Glomerular endothelial cell (primary cell): Measurements from ENCODE around the gene MPEG1. TPM values are rescaled to one million over a fixed set of nuclear protein-coding genes. Genes with fewer than 3 reads are reported as not detected.

Source experiments
- DNase-seq: peaks from one replicate; pipeline ENCODE4 v3.0.0-alpha.2; 2011; ENCODE audit warnings: low read depth, low spot score; ENCODE audit errors: extremely low read depth
- total RNA-seq: library from RNA; depleted of rRNA; stranded (reverse); fragments of >200 nt; gene quantifications from 2 replicates; pipeline ENCODE4 v1.2.3, GENCODE V29; 2015

The MPEG1 gene
- total RNA-seq, 1 donor from 2014 or later, result not detected

DNA sequence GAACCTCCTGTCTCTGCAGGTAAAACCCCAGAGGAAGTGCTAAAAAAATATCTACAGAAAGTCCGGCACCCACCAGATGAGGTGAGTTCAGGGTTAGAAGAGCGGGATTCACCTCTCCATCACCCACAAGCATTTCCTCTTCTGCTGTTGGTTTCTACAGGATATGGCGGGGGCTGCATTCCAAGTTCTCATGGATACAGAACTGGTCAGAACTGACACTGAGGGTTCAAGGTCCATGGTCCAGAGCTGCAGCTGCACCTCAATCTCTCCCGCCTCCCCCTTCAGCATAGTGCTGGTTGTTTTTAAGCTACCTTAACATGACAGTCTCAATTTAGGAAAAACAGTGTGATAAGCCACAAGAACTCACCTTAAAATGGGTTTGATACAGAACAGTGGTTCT is 21.6 kb downstream of the MPEG1 start:
- DNase-seq, result no peak

GRCh38 chr11:59189986-59190385 is 22.7 kb downstream of the MPEG1 start:
- DNase-seq, result no peak

DNA sequence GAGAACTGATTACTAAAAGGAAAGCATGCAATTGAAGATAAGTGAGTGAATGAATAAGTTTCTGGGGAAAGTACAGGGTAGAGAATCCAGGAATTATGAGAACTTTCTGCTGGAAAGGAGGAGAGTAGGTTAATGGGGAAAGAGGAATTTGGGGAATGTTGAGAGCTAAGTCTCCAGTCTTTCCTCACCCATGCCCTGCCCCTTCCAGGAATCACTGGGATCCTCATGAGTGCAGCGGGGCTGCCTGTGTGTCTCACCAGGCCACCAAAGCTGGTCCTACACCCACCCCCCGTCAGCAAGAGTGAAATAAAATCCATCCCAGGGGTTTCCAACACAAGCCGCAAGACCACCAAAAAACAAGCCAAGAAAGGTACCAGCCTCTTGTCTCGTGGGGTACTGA is 23.8 kb downstream of the MPEG1 start:
- DNase-seq, result no peak

DNA sequence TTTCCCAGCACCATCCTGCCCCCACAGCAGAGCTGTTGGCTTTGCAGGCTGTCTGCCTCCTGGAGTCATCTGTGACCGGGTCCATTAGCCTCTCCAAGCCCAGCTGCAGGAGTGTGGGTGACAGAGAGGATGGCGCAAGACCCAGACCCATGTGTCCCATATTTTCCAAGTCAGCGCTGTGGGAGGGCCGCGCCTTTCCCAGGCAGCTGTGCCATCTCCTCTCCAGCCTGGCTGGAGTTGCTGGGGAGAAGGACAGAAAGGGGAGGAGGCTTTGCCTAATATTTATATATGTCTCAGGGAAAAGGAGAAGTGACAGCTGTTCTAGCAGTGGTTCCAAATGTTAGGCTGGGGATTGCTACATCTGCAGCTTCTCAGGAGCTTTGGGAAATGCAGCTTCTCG is 25.1 kb downstream of the MPEG1 start:
- no peak for DNase-seq

DNA sequence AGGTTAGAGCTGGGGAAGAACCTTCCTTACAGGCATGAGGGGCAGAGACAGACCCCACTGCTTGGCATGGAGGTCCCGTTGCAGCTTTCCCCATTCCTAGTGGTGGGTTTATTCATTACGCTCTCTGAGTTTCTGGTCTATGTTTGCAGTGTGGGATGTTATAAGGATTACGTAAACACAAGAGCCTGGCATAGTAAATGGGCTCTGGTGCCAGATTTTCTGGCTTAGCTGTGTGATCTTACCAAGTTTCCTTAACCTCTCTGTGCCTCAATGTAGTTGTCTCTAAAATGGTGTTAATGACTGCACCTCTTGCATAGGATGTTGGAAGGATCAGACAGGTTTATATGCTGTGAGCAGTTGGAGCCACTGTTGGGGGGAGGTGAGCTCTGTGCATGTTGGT is 25.7 kb downstream of the MPEG1 start:
- no peak for DNase-seq

GRCh38 chr11:59186130-59186594 is 26.6 kb downstream of the MPEG1 start:
- DNase-seq, result no peak

DNA sequence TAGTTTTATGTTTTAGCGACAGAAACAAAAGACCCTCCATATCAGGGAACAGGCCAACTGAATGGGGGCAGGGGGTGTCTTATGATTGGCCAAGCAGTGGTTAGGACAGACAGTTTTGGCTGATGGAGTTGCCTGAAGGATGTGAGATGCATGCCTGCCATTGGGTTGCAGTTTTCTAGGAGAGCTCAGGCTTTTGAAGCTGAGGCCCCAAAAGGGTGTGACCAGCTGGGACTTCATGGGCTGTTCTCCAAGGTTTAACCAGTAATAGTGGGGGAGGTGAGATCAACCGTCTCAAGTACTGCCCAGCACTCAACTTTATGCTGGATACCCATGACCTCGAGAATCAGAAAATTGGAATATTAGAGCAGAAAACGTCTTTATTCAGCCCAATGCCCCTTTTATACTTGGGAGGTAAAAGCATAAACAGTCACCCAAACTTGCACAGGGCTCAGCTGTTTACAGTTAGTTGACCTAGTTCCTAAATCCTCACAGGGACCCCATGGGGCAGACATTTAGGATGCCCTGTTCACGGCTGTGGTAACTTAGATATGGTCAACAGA is 27.3 kb downstream of the MPEG1 start:
- no peak for DNase-seq

DNA sequence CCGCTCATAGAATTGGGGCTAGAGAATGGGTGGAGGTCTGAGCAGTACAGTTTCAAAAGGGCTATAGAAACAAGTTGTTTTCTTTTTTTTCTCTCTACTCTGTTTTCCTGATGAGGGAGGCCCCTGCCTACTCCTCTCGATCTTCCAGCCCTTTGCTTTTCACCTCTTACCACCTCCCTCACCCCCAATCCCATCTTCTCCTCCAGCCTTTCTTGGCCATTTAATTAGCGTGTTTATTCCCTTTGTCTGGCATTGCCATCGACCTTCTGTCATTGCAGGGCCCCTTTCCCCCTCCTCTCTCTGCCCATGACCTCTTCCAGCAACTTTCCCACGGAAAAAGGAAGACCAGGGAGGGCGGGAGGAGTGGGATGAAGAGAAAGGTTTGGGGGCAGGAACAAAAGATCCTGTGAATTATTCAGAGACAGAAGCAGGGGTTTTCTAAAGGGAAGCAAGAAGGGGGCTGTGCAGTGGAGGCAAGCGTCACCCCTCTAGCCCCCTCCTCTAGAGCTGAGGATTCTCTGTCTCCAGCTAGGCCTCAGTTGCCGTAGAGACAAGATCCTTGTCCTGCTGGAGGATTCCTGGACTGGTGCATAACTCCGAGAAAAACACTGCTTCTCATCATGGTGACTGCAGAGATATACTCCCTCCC is 27.9 kb downstream of the MPEG1 start:
- no peak for DNase-seq

GRCh38 chr11:59183771-59184170 is 29.0 kb downstream of the MPEG1 start:
- no peak for DNase-seq

- no peak for DNase-seq
Observed at GRCh38 chr11:59182457-59183151, 30.1 kb downstream of the MPEG1 start.

DNA sequence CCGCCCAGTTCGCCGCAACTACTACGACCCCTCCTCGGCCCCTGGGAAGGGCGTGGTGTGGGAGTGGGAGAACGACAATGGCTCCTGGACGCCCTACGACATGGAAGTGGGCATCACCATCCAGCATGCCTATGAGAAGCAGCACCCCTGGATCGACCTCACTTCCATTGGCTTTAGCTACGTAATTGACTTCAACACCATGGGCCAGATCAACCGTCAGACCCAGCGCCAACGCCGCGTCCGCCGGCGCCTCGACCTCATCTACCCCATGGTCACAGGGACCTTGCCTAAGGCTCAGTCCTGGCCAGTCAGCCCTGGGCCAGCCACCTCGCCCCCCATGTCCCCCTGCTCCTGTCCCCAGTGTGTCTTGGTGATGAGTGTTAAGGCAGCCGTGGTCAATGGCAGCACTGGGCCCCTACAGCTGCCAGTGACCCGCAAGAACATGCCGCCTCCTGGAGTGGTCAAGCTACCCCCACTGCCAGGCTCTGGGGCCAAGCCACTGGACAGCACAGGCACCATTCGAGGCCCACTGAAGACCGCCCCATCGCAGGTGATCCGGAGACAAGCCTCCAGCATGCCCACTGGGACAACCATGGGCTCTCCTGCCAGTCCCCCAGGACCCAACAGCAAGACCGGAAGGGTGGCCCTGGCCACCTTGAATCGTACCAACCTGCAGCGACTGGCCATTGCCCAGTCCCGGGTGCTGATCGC is 30.8 kb downstream of the MPEG1 start:
- no peak for DNase-seq

DNA sequence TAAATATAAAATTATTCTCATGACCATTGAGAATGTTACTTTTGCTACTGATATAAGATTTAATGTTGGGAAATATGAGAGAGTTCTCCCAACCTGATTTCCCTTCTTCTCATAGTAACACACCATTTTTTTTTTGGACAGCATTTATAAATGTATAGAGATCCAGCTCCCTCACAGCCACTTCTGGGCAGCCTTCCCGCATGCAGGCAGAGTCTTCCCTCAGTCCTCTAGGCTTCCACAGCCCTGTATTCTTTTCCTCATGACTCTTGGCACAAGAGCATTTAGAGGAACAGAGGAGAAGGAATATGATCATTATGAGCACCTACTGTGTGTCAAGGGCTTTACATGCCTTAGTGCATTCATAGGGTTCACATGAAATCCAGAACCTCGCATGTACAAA is 31.8 kb downstream of the MPEG1 start:
- DNase-seq, result no peak

GRCh38 chr11:59180168-59180776 is 32.5 kb downstream of the MPEG1 start:
- DNase-seq, result no peak

DNA sequence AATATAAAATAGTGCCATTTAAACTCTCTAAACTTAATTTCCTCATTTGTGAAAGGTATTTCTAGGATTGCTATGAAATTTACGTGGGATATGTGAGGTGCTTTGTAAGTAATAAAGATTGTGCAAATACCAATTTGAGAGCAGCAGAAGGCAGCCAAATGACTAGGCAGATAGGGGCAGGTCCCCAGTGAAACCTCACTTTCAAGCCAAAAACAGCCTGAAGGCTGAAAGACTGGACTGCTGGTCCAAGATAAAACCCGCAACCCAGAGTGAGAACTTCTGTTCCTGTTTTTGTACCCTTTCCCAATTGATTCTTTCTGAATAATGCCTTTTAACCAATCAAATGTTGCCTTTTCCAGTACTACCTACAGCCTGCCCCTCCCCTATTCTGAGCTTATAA is 33.6 kb downstream of the MPEG1 start:
- no peak for DNase-seq

DNA sequence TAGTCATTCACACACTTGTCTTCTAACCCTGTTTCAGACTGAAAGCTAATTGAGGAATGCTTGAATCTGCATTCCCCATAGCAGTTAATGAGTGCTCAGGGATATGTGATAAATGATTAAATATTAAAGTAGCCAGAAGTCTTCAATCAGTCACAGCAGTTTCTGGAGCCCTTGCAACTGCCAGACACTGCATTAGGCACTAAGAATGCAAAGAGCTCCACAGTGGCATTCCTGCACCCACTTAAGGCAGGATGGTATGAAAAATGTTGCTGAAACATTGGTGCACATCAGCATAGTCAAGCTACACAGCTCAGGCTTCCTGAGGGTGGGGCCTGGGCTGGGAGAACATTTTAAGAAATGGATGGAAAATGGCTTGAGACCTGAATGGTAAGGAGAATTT is 34.3 kb downstream of the MPEG1 start:
- DNase-seq, result no peak

- no peak for DNase-seq
Observed at GRCh38 chr11:59176330-59176729, 36.4 kb downstream of the MPEG1 start.

DNA sequence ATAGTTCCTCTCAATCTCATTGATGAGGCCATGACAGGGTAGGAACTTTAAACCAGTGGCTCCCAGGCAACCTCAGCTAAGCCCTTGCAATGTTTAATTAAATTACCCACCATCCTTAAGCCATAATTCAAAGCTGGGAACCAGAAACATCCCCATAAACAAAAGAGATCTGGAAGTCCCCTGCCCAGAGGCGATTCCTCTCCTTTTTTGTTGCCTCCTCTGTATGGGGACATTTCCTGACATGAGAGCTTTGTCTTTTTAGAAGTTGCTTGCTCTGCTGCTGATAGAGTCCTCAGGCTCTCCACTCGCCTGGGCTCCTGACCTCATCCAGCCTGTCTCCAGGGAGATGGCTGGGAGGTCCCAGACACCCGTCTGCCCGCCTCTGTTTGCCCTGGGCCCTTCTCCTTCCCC is 37.6 kb downstream of the MPEG1 start:
- no peak for DNase-seq

DNA sequence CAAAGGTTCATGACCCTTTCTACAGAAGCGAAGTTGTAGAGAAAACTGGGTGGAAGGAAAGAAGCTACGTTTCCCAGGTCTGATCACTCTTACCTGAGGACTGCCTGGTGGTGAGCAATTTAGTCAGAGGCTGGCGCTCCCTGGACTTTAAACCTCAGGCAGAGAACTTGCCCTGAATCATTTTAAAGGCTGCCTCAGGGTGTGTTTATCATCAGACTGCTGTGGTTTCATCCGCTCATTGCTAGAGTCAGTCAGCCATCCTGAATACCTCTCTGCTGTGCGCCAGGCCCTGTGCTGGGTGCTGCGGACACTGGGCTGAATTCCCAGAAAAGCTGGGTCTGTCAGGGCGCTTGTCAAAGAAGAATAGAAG is 38.1 kb downstream of the MPEG1 start:
- no peak for DNase-seq

- no peak for DNase-seq
Observed at GRCh38 chr11:59173964-59174663, 38.6 kb downstream of the MPEG1 start.

- no peak for DNase-seq
Observed at GRCh38 chr11:59173080-59173963, 39.4 kb downstream of the MPEG1 start.
